GM18508 (cell line): ENCODE data around the gene SOWAHC.
"Not testable (repeated sequence)": the region's sequence is repeated elsewhere in the genome, so short reads cannot be mapped to it uniquely, and the experiment has no call there.

ENCODE experiments used
- ATAC-seq: cut with Tn5 transposase; IDR thresholded peaks from one replicate; pipeline ENCODE4 v1.9.1; 2021; ENCODE audit warnings: moderate number of reproducible peaks; ENCODE audit not compliant: insufficient read depth, unreplicated experiment

The SOWAHC gene, protein sequence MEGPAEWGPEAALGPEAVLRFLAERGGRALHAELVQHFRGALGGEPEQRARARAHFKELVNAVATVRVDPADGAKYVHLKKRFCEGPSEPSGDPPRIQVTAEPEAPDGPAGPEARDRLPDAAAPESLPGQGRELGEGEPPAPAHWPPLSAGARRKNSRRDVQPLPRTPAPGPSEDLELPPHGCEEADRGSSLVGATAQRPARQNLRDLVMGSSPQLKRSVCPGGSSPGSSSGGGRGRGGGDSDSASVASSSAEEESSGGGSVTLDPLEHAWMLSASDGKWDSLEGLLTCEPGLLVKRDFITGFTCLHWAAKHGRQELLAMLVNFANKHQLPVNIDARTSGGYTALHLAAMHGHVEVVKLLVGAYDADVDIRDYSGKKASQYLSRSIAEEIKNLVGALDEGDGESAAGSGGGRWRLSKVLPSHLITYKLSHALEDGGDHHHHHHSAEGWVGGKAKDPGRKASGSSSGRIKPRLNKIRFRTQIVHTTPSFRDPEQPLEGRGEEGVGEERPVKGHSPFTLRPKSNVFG

DNA sequence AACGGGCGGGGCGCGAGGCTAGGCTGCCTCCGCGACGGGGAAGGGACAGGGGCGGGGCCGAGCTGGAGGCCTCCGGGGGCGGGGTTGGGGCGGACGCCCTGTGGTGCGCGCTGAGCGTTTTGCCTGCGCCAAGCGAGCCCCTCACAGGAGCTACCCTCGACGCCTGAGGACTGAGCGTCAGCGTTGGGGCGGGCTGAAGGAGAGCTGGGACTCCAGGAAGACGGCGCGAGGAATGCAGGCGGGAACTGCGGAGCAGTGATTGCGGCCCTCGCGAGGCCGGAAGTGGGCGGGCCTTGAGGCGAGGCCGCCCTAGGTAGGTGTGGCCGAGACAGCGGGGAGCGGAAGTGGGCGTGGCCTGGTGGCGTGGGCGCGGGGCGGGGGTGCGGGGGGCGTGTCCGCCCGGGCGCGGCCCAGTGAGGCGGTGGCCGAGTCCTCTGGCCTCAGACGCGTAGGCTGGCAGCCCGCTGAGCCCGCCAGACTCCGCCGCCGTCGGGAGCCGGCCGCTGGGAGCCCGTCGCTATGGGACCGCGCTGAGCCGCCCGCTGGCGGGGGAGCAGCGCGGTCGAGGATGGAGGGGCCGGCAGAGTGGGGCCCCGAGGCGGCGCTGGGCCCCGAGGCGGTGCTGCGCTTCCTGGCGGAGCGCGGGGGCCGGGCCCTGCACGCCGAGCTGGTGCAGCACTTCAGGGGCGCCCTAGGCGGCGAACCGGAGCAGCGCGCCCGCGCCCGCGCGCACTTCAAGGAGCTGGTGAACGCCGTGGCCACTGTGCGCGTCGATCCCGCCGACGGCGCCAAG, at the start of gene SOWAHC, which contains the start of gene SEPTIN10:
TSS of gene SOWAHC (plus strand) at position 443 of the 793 bp plus-strand sequence. CDS start at position 569, 126 bp downstream.
TSS of gene SEPTIN10 (minus strand) at position 45 of the 793 bp plus-strand sequence. CDS start 139 bp downstream, outside the sequence.
- no peak for ATAC-seq

DNA sequence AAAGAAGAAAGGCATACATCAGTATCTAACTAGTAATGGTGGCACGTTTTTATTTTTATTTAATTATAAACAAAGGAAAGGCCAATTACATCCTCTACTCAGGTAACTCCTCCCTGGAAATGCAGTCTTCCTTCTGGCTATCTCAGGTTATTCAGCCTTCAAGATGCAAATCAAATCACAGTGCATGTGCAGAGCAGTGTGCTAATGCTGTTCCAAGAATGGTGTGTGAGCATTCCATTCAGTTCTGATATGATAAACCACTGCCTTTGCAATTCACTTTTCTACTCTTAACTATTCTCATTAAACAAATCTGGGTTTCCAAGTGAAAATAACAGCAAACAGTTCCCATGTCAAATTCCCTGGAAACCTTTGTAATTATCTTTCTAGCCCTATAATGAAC, 38.8 kb upstream of the SOWAHC start:
- no peak for ATAC-seq

DNA sequence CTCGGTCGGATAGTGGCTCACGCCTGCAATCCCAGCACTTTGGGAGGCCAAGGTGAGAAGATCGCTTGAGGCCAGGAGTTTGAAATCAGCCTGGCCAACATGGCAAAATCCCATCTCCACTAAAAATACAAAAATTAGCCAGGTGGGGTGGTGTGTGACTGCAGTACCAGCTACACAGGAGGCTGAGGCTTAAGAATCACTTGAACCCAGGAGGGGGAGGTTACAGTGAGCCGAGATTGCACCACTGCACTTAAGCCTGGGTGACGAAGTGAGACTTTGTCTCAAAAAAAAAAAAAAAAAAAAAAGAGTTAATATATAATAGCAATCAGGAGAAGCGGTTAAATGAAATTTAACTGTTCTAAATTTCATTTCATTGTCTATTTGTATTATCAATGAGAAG, 36.5 kb upstream of the SOWAHC start:
- not testable (repeated sequence) for ATAC-seq

DNA sequence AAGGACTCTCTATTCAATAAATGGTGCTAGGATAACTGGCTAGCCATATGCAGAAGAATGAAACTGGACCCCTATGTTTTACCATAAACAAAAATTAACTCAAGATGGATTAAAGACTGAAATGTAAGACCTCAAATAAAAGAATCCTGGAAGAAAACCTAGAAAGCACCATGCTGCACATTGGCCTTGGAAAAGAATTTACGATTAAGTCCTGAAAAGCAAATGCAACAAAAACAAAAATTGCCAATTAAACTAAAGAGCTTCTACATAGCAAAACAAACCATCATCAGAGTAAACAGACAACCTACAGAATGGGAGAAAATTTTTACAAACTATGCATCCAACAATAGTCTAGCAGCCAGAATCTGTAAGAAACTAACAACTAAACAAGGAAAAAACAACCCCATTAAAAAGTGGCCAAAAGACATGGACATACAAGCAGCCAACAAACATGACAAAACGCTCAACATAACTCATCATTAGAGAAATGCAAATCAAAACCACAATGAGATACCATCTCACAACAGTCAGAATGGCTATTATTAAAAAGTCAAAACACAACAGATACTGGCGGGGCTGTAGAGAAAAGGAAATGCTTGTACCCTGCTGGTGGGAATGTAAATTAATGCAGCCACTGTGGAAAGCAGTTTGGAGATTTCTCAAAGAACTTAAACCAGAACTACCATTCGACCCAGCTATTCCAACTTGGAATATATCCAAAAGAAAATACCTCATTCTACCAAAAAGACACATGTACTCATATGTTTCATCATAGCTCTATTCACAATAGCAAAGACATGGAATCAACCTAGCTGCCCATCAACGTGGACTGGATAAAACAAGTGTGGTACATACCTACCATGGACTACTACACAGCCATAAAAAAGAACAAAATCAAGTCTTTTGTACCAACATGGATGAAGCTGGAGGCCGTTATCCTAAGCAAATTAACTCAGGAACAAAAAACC, 31.0 kb upstream of the SOWAHC start:
- no peak for ATAC-seq

DNA sequence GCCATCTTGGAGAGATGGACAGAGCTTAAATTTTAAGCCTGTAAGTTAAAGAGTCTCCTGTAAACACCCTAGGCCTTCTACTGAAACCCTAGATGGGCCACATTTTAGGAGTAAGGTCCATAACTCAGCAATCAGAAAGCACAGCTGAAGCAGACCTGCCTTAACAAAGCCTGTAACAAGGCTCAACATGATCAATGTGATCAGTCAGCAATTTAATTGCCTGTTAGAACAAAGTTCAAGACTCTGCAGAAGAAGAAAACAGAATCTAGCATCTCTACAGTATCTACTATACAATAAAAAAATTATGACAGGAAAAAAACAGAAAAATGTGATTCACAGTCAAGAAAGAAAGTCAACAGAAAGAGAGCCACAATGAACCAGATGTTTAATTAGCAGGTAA, 27.5 kb upstream of the SOWAHC start:
- ATAC-seq: no peak

DNA sequence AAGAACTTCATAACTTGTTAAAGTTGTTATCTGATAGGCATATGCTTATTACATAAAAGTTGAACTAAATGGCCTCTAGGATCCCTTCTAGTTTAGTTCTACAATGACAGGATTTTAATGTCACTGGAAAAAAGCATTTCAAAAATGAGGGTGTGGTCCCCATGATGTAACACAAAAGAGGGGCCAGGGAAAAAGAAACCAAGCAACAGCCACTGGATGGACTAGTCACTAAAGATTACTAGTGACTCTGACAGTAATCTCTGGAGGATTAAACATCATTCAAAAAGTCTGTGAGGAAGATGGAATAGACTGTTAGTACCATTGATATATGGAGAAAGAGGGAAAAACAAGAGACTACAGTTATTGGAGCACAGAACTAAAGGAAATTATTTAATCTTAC, 23.0 kb upstream of the SOWAHC start:
- no peak for ATAC-seq

DNA sequence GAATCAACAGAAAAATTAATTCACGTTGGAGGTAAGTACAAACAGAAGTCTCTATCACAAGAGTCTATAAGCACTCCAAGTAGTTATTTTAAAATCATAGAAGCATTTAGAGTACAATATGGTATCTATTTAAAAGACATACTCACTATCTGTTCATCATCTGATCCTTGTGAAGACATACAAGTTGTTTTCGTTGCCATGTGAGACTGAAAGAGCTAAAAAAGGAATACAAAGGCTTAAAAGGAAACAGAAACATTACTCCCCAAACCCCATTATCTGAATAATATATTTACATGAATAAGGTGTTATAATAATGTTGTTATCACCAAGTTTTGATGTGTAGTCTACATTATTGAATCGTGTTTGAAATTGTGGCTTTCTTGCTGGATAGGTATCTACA, 21.3 kb upstream of the SOWAHC start:
- ATAC-seq: no peak

DNA sequence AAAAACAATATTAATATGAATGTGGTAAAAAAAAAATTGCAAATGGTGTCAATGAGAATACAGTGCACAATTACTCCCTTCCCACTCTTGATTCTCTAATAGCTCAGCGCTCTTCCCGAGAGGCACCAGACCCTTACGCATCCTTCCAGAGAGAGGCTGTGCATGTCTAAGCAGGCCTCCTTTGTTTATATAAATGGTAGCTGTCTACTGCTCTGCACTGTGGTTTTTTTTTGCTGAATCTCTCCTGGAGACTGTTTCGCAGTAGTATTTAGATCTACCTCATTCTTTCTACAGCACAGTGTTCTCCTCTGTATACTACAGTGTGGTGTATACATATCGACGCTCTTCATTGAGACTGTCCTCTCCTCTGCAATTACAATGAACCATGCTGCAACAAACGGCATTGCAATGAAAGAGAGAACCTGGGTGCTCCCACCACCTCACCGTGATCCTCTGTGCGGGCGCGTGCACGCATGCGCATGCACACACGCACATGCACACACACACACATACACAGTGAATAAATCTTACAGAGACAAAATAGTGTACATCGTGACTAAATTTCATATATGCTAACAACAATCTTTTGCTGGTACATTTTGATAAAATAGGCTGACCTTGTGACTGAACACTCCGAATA, 19.8 kb upstream of the SOWAHC start:
- ATAC-seq: no peak

DNA sequence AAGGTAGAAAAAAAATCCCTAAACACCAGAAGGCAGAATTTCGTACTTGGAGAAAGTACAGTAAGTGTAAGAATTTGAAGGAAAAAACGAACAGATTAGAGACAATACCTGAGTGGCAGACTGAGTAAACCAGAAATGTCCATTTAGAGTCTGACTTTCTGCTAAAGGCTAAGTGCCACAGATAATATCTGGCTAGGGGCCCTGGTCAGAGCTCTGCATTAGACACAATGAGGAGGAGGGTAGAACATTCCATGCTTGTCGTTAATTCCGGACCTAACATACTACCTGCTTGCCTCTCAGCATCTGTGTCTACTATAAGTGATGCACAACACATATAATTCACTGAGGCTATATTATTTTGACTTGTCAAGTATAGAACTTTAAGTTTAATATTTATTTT, 18.5 kb upstream of the SOWAHC start:
- ATAC-seq: no peak

DNA sequence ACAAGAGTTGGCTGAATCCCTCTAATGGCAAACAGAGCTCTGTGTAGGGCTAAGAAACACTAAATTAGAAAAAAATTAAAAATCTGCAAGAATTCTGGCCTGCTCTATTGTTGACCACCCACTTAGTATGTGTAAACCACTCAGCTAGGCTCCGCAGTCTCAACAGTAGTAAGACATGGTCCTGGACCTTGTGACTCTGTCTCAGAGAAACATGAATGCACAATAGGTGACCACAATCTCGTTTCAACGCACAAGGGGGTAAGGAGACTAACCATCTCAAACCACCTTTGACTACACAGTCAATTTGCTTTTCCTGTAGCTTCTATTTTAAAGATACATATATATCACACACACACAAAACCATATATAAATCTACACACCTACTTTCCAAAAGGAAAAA, 16.9 kb upstream of the SOWAHC start:
- ATAC-seq: no peak

DNA sequence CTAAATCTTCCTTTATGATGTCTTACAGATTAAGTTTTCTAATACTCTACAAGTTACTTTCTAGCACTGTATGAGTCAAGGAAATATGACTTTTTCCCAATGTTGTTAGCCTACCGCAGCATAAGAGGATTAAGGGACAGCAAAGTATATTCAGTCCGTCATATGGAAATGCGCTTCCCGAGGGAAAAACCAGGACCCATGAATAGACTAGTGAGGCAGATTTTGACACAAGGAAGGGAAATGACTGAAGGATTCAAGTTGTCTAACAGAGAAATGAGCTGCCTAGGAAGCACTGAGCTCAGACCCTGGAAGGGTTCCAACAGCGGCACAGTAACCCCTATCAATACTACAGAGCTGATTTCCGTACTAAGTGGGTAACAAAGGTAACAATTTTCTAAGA, 12.4 kb upstream of the SOWAHC start:
- no peak for ATAC-seq

DNA sequence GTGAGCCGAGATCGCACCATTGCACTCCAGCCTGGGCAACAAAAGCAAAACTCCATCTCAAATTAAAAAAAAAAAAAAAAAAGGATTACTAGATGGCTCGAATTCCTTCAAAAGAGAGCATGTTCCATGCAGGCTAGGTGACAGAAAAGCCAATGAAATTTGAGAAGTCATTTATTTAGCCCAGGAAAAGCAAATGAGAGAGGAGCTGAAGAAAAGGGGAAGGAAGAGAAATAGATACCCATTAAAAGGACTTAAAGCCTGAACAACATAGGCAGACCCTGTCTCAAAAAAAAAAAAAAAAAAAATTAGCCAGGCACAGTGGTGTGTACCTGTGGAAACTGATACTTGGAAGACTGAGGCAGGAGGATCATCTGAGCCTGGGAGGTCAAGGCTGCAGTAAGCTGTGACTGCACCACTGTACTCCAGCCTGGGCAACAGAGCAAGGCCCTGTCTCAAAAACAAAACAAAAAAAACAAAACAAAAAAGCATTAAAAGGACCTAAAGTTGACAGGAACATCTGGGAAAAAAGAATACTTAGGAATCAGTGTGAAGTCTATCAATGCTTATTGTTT, 11.5 kb upstream of the SOWAHC start:
- no peak for ATAC-seq

DNA sequence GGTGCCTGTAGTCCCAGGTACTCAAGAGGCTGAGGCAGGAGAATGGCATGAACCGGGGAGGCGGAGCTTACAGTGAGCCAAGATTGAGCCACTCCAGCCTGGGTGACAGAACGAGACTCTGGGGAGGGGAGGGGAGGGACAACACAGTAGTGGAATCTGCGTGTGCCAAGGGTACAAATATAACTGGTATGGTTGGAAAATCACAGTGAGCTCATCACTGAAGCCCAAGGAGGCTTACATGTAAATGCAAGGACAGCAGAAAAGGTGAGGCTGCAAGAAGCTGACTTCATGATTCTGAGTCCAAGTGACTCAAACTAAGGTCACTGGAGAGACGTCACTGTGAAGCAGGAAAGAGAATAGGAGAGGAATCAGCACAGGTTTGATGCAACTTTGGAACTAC, 9.6 kb upstream of the SOWAHC start:
- no peak for ATAC-seq

DNA sequence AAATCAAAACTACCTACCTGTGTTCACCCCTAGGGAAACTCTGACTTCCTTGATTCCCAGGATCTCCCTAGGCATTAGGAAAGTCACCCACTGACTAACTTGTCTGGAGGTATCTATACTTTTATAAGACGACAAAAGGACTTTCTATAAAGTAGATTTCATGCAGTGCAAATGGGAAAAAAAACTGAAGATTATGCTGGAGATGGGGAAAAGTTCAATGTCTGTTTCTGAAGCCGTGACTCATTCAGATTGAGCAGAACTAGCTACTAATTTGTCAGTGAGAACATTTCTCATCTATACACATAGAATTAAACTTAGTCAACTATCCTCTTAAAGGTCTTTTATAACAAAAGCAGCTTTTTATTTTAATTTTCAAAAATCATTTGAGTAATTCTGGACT, 6.4 kb upstream of the SOWAHC start:
- ATAC-seq: no peak

DNA sequence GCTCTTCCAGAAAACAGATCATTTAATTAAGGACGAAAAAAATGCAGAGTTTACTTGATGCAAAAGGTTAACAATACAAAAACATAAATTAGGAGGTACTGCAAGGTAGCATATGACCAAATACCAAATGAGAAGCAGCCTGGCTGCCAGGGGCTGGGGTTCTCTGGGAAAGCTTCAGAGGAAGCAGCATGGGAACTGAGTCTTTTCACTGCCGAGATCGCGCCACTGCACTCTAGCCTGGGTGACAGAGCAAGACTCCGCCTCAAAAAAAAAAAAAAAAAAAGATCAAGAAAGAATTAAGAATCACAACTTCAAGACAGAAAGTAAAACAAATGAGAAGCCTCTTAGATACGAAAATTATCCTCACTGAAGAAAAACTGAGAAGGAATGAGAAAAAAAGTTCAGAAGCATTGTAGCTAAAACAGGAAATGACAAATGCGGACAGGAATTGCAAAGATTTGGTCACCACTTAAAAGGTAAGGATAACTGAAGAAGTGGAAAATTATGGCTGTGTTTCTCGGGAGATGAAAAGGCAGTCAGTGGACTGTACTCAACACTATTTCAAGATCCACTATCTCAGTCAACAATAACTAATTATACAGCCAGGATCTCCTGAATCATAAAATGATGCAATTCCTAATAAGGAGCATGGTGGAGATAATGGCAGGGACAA, 4.7 kb upstream of the SOWAHC start:
- ATAC-seq: no peak

DNA sequence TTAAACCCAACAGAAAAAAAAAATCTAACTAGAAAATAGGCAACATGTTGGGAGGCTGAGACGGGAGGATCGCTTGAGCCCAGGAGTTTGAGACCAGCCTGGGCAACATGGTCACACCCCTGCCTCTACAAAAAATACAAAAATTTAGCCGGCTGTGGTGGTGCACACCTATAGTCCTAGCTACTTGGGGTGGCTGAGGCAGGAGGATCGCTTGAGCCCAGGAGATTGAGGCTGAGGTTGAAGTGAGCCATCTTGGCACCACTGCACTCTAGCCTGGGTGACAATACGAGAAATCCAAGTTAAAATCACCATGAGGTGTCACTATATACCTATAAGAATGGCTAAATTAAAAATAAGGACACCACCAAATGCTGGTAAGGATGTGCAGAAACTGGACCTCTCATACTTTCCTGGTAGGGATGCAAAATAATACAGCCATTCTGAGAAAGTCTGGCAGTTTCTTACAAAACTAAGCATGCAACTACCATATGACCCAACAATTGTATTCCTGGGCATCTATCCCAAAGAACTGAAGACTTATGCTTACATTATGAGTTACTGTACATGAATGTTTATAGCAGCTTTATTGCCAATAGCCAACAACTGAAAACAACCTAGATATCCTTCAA, 2.6 kb upstream of the SOWAHC start:
- ATAC-seq: no peak

DNA sequence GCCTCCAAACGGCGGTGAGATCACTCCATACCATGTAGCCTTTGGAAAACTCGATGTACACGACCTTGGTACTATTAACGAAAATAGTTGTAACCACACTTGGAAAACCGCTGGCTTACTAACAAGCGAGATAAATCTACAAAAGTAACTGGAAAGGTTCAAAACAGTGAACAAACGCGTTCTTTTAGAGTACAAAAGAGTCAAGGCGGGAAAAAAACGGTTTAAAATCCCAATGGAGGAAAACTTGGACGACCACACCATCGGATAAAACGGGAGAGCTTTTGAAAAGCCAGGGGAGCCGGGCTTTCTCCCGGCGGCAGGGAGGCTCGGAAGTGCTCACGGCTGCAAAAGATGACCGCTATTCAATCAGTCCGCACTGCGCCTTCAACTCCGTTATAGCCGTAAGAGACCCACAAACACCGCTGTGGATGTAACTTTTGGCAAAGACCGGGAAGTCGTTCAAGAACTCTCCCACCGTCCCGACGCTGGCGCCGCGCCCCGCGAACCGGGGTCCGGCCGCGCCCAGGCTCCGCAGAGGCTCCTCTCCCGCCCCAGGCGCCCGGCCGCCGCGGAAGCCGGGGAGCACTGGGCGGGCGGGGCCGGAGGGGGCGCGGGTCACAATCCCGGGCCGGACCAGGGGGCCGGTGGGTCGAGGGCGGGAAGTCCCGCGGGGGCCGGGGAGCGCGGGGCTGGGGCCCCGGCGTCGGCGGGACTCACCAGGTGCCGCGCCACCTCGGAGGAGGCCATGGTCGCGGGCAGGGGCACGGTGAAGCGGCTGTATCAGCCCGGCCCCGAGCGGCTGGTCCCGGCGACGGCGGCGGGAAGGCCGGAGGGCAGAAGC, 863 bp upstream of the SOWAHC start:
- ATAC-seq: no peak
